GM21390 (cell line): ENCODE data around the gene TCEANC2.

Experiments used
- ATAC-seq: cut with Tn5 transposase; IDR thresholded peaks from one replicate; pipeline ENCODE4 v1.9.1; 2021; ENCODE audit not compliant: unreplicated experiment

The TCEANC2 gene

DNA sequence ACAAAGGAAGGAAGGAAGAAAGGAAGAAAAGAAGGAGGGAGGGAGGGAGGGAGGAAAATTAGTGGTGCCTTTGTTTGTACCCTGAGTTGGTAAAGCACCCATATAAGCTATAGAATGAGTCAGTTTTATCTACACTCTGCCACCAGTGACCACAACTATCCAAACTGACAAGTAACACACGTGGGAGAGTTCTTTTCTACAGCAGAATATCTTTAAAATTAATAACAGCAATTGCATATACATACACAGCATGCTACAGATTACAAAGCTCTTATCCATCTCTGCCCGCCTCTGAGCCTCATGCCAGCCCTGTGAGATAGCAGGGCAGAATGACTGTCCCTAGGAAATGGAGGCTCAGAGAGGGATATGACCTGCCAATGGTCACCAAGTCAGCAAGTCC lies 79.1 kb downstream of the TCEANC2 start:
- no peak for ATAC-seq

DNA sequence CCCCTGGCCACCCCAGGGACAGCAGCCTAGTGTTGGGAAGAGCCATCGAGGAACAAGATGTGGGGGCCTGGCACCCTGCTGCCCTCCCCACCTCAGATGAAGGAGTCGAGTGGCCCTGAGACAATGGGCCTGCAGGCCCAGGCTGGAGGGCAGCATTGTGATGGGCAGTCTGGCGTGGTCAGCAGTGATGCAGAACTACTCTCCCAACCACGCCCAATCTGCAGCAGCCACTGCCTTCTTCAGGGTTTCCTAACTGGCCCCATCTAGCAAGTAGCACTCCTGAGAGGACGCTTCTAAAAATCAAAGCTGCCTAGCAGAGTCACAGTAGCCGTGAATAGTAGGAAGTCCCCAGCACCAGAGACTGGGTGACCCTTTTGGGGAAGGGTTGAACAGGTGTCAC lies 80.9 kb downstream of the TCEANC2 start:
- no peak for ATAC-seq

DNA sequence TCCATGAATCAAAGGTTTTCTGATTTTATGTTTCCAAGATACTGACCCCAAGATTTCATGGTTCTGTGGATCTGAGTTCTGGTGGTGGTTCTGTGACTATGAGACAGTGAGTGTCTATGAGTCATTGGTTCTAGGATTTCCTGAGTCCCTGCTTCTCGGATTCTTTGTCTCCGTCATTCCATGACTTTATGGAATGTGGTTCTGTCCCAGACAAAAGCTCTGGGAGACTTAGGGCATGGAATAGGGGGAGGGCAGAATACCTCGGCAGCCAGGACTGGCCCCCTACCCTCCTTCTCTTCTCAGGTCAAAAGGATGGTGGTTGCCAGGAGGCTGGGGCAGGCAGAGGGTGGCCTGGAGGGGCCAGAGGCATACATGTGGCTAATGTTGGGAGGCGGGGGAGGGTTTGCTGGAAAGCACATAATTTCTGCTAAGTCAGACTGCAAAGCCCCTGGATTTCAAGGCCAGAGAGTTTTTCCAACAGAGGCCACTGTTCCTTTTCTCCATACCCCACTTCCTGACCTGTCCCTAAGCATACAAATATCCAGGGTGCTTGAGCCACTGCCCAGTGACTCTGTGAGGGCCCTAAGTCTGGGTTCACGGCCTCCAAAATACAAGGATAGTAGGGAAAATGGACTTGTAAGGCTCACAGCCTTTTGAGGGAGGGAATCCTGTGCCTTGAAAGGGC lies 82.2 kb downstream of the TCEANC2 start:
- no peak for ATAC-seq

DNA sequence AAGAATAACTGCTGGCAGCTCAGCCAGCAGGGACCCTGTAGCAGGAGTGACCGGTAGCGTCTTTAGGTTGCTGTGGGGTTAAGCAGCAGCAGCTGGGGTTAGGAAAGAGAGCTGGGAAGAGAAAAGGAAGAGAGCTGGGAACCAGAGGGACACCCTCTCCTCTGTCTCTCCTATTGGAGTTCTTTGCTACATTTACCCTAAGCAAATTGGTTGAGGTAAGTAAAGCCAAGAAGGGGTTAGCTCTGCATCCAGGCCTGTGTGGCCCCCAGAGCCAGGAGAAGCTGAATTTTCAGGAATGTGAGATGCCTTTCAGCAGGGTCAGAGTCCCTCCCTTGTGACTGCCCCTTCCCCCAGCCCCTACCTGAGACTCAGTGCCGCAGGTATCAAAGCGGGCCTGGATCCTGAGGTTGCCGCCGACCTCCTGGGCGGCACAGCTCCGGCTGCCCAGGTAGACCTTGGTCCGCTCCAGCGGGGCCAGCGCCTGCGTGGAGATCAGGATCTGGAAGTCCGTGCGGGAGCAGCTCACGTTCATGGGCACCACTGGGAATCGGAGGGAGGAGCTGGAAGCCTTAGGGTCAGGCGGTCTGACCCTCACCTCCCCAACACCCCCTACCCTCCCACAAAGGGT lies 83.0 kb downstream of the TCEANC2 start:
- no peak for ATAC-seq

DNA sequence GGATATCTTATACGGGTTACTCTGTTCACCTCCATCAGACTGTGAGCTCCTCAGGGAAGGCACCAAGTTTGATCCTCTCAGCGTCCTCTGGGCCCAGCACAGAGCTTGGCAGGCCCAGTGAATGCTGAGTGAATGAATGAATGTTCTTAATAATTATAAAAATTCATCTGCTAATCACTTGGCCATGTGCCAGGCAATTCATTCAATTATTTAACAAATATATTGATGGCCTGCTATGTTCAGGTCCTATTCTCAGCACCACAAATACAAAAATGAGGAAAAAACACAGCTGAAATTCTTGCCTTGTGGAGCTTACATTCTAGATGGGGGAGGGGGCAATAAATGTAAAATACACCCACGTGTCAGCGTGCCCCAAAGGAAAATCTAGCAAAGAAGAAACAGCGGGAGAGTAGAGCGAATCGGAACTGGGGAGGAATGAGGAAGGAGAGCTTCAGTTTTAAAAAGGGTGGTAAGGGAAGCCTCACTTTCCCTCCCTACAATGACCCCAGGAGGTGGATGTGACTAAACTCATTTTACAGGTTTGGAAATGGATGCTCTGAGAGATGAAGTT lies 83.6 kb downstream of the TCEANC2 start:
- no peak for ATAC-seq

DNA sequence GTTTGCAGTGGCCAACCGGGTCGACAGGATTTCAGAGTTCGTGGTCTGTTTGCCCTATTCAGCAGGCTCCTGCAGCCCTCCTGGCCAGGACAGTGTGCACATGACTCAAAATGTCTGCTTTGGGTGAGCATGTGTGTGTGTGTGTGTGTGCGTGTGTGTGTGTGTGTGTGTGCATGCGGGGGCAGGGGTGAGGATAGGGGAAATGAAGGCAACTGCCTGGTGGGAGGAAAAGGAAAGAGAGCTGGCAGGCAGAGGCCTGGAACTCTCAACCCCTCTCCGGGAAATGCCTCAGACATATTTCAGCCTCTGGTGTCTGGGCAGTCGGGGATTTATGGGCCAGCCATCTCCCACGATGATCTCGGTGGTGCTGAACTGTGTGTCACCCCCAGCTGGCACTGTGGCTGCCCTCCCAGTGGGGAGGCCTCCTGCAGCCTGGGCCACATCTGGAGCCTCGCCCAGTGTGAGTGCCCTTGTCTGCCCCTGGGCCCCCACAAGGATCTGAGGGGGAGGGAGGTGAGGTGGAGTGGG lies 84.2 kb downstream of the TCEANC2 start:
- ATAC-seq, result no peak

DNA sequence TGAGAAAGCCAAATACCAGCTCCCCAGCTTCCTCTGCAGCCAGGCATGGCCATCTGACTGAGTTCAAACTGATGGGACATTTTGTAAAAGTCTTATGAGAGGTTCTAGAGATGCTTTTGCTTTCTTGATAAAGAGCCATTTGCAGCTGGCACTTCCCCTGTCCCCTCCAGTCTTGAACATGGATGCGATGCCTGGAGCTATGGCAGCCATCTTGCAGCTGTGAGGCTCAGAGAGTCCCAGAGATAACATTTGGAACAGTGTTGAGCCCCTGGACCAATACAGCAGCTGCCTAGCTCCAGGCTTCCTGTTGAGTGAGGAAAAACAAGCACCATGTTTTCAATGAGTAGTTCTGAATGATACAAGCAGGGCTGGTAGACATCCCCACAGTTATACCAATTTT lies 85.6 kb downstream of the TCEANC2 start:
- no peak for ATAC-seq

DNA sequence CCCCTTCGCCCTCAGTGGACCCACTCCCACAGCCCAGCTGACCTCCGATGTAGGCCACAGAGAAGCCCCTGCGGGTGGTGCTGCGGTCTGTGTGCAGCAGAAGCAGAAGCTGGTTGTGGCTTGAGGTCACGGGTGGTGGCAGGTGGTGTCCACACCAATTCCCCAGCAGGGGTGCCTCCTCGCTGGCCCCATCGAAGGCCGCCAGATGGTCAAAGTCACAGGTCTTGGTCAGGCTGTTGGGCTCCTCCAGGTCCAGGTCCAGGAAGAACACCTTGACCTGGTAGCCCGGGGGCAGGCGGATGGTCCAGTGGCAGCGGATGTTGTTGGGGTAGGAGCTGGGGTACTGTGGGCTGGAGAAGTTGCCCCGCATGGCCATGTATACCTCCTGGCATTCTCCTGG lies 86.3 kb downstream of the TCEANC2 start:
- ATAC-seq, result no peak

DNA sequence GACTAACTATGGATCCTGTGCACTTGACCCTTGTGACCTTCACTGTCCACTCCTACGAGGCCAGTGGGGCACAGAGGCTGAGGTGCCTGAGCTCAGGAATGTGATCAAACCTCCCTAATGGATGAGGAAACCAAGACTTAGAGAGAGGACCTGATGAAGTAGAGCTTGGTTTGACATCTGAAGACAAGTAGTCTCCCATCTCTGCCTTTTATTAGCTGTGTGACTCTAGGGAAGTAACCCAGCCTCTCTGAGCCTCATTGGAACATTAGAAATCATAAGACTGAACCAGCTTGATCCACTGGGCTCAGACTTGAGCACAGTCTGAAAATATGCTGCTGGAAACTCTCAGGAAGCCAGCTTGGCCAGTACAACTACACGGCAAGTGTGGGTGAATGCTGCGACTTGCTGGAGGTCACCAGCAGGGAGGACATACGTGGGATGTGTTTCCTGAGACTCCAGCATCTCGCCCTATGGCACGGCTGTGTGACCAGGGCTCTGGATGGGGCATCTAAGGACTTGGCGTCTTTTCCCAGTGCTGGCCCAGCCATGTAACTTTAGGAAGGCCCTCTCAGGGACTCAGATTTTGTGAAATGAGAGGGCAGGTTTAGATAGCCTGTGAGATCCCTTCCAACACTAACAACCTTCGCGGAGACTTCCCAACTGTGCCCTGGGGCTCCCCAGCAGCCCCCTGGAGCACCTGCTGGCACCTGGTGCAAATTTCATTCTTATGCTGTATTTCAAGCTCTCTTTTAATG lies 88.9 kb downstream of the TCEANC2 start:
- ATAC-seq, result no peak

DNA sequence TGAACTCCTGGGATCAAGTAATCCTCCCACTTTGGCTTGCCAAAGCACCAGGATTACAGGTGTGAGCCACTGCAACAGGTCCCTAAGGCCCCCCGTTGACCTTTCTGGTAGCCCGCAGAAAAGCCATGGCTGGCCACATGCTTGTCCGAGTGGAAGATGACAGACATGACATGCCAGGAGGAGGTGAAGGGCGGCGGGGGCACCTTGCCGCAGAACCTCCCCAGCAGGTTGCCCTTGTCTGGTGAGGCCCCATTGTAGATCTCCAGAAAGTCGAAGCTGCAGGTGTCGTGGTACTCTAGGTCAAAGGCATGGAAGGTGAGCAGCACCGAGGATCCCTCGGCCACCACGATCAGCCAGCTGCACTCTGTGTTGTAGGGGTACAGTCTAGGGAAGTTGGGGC lies 91.0 kb downstream of the TCEANC2 start:
- no peak for ATAC-seq

DNA sequence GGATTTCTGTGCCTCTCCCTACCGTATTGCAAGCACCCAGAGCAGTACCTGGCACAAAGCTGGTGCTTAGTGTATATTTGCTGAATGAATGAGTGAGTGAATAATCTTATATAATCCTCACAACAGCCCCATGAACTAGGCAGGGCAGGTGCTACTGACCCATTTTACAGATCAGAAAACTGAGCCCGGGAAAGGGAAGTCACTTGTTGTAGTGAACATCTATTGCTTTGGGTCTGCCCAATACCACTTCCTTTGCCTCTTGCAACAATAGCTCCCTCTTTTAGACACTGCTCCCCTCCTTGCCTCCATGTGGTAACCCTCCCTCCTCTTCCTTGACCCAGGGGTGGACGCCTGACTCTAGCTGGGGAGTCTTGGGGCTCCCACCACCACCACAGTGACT lies 96.3 kb downstream of the TCEANC2 start:
- ATAC-seq, result no peak

DNA sequence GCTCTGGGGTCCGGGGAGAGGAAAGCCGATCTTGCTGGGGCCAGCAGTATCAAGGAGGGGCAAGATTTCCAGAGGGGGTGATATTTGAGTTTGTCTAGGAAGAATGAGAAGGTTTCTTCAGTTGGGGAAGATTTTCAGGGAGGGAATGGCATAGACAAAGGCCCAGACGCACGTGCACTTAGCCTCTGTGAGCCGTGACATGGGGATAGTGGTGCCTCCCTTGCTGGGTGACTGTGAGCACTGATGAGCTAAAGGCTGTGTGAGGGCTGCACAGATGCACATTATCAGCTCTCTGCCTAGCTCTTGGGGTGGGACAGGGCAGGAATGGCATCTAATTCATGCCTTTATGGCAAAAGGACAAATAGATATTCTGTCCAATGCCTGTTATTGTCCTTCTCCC lies 97.6 kb downstream of the TCEANC2 start:
- no peak for ATAC-seq

DNA sequence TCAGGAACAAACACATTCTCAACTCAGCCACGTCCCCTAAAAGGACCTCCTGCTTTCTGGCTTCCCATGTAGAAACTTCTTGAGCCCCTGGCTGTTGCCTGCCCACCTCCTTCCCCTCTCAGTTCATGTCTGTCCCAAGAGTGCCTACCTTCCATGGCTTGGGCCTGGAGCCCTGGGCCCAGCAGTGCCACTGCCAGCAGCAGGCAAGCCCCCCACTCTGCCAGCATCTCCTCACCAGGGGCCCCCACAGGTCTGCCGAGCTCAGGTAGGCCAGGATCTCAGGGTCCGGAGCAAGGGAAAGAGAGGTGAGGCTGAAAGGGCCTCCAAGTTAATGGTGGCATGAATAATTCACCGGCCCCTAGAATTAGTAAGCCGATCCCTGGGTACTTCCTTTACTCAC lies 99.3 kb downstream of the TCEANC2 start, which contains the start of gene CDCP2:
CDCP2 (minus strand) TSS at position 305 of the 400 bp plus-strand sequence; CDS start at position 227, 78 bp downstream.
- ATAC-seq, result no peak

DNA sequence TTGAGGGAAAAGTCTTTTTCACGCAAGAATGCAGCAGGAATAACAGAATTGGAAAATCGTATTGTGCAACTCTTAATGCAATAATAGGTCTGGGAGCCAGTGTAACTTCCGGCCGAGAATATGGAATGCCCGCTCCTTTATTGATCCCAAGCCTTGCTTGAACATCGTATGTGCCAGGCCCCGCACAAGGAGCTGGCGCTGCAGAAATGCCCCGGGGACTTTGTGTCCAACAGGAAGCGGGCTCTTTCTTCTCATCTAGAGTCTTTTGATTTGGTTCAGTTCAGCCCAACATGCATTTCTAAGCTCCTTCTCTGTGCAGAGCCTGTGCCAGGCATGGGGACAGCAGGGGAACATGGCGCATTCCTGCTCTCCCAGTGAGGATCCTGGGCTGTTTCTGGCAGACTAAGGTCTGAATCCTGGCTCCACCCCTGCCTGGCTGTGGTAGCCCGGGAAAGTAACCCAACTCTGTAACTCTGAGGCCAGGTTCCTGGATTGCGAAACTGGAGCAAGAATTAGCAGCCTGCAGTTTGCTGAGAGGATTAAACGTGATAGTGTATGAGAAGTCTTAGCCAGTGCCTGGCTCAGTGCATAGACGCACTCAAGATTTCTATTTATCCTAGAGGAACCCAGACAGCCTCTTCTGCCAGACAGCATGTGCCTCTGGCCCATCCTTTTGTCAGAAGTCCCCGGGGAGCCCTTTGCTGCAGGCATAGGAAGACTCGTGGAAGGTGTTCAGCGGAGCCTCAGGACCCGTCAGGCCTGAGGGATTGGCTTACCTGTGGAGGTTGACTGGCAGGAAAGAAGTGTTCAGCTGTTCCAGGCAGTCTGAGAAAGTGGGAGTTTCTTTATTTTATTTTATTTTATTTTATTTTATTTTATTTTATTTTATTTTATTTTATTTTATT lies 100.4 kb downstream of the TCEANC2 start:
- ATAC-seq, result no peak
